K562 (cell line): ENCODE measurements around the gene H3-3A. TPM values are rescaled to one million over a fixed set of nuclear protein-coding genes. Genes with fewer than 3 reads are reported as not detected.

Source experiments
- BACH1 ChIP-seq: fragments of 200-800 bp; sonication (Bioruptor generic); IDR thresholded peaks from 2 replicates; pipeline ENCODE4 v1.6.1; 2016; ENCODE audit warnings: missing genetic modification characterization, missing compliant biosample characterization
- EP300 ChIP-seq: IDR thresholded peaks from 2 replicates; pipeline ENCODE4 v1.6.1; 2012; ENCODE audit warnings: low read length, improper control_type of control experiment
- IFI16 ChIP-seq: fragments of 250-450 bp; sonication (Bioruptor Pico); IDR thresholded peaks from 2 replicates; pipeline ENCODE4 v2.1.2; 2022; ENCODE audit warnings: mild to moderate bottlenecking, inconsistent platforms
- KDM1A ChIP-seq, 2 experiments: fragments of 450-650 bp; IDR thresholded peaks; 2 replicates each; pipeline ENCODE4 v1.6.1; 2016; ENCODE audit warnings: mild to moderate bottlenecking in 2 of 2
- KLF16 ChIP-seq: IDR thresholded peaks from 2 replicates; pipeline ENCODE4 v1.6.1; 2016; ENCODE audit warnings: antibody characterized with exemption
- KLF6 ChIP-seq: fragments of 250-450 bp; sonication (Bioruptor Pico); IDR thresholded peaks from 2 replicates; pipeline ENCODE4 v1.4.0; 2020; ENCODE audit warnings: mild to moderate bottlenecking, moderate library complexity, borderline replicate concordance
- LEF1 ChIP-seq: fragments of 450-650 bp; IDR thresholded peaks from 2 replicates; pipeline ENCODE4 v1.6.1; 2016; ENCODE audit warnings: mild to moderate bottlenecking
- PRMT5 ChIP-seq: sonication (generic); formaldehyde crosslinking; IDR thresholded peaks from 2 replicates; pipeline ENCODE4 v1.5.0; 2020; ENCODE audit warnings: missing genetic modification reagents
- RBBP5 ChIP-seq: fragments of 200-600 bp; sonication (generic); IDR thresholded peaks from 2 replicates; pipeline ENCODE4 v1.6.1; 2012; ENCODE audit warnings: borderline replicate concordance, mild to moderate bottlenecking, low read length, control low read depth, inconsistent platforms; ENCODE audit not compliant: insufficient read depth, poor library complexity, severe bottlenecking
- TCFL5 ChIP-seq: fragments of 250-450 bp; sonication (Bioruptor Pico); conservative IDR thresholded peaks from 2 replicates; pipeline ENCODE4 v1.6.1; 2021; ENCODE audit warnings: mild to moderate bottlenecking, moderate library complexity, matching md5 sums
- TEAD2 ChIP-seq: fragments of 450-650 bp; IDR thresholded peaks from 2 replicates; pipeline ENCODE4 v1.6.1; 2016; ENCODE audit warnings: missing genetic modification characterization, control low read depth, missing compliant biosample characterization
- TOE1 ChIP-seq, 2 experiments: fragments of 450-650 bp in 1 of 2; sonication (generic) in 1 of 2; formaldehyde crosslinking in 1 of 2; IDR thresholded peaks; 2 replicates each; pipeline versions ENCODE4 v1.7.1 to v1.8.0; 2016 to 2022; ENCODE audit warnings: borderline replicate concordance in 2 of 2, mild to moderate bottlenecking in 2 of 2, antibody characterized with exemption in 1 of 2, inconsistent platforms in 1 of 2, low read depth in 1 of 2, missing genetic modification reagents in 1 of 2, moderate library complexity in 1 of 2
- ZBTB17 ChIP-seq: fragments of 450-650 bp; formaldehyde crosslinking; IDR thresholded peaks from 2 replicates; pipeline ENCODE4 v1.4.0; 2020; ENCODE audit warnings: mild to moderate bottlenecking
- ZNF354B ChIP-seq: fragments of 250-450 bp; sonication (Bioruptor Pico); IDR thresholded peaks from 2 replicates; pipeline ENCODE4 v1.4.0; 2020
- ZNF445 ChIP-seq: fragments of 250-450 bp; sonication (Bioruptor Pico); IDR thresholded peaks from 2 replicates; pipeline ENCODE4 v1.4.0; 2020; ENCODE audit warnings: low read depth, mild to moderate bottlenecking, moderate library complexity
- ZNF764 ChIP-seq: fragments of 250-450 bp; sonication (Bioruptor Pico); IDR thresholded peaks from 2 replicates; pipeline ENCODE4 v1.4.0; 2020; ENCODE audit warnings: low read depth, mild to moderate bottlenecking, moderate library complexity
- polyA plus RNA-seq, 8 experiments: library from polyadenylated mRNA; depleted of rRNA in 4 of 8; stranded (reverse) in 5 of 8; unstranded in 3 of 8; fragments of >200 nt; fragmentation: Nextera tagmentation in 2 of 8; fragmentation: Illumina TruSeq in 1 of 8; extraction: Ambion mirVana in 2 of 8; extraction: Trizol in 1 of 8; gene quantifications; 2 replicates each; pipeline versions ENCODE4 v1.2.1 to v1.2.3, GENCODE V29; 2011 to 2014; ENCODE audit warnings: inconsistent platforms in 1 of 8, missing spikeins in 1 of 8
- total RNA-seq, 7 experiments: library from RNA; depleted of rRNA in 6 of 7; stranded (reverse); fragments of >200 nt in 6 of 7; fragmentation: Illumina TruSeq in 2 of 7; extraction: Trizol in 2 of 7; gene quantifications; 2 replicates each; pipeline versions ENCODE4 v1.2.1 to v1.2.3, GENCODE V29; 2011 to 2021; ENCODE audit warnings: low replicate concordance in 1 of 7
- TF ChIP-seq, protein P1 (sequence below): fragments of 250-450 bp; sonication (Bioruptor Pico); IDR thresholded peaks from 2 replicates; pipeline ENCODE4 v1.4.0; 2020; ENCODE audit warnings: mild to moderate bottlenecking
- TF ChIP-seq, protein P2 (sequence below): fragments of 450-650 bp; IDR thresholded peaks from 2 replicates; pipeline ENCODE4 v1.7.1; 2018; ENCODE audit warnings: mild to moderate bottlenecking, low read depth; ENCODE audit not compliant: partially characterized antibody
- TF ChIP-seq, protein P3 (sequence below): fragments of 200-800 bp; sonication (Bioruptor generic); IDR thresholded peaks from 2 replicates; pipeline ENCODE4 v1.6.1; 2017; ENCODE audit warnings: missing genetic modification characterization, missing compliant biosample characterization
- TF ChIP-seq, protein P4 (sequence below): sonication (generic); formaldehyde crosslinking; IDR thresholded peaks from 2 replicates; pipeline ENCODE4 v1.8.0; 2022; ENCODE audit warnings: missing genetic modification reagents, mild to moderate bottlenecking, borderline replicate concordance

The H3-3A gene
- total and polyA plus RNA-seq, 9 of the 15 experiments (the other 6 are each of a cell fraction or from before 2014, with no cell fraction given): 426 to 1,083 (median 591) TPM

DNA sequence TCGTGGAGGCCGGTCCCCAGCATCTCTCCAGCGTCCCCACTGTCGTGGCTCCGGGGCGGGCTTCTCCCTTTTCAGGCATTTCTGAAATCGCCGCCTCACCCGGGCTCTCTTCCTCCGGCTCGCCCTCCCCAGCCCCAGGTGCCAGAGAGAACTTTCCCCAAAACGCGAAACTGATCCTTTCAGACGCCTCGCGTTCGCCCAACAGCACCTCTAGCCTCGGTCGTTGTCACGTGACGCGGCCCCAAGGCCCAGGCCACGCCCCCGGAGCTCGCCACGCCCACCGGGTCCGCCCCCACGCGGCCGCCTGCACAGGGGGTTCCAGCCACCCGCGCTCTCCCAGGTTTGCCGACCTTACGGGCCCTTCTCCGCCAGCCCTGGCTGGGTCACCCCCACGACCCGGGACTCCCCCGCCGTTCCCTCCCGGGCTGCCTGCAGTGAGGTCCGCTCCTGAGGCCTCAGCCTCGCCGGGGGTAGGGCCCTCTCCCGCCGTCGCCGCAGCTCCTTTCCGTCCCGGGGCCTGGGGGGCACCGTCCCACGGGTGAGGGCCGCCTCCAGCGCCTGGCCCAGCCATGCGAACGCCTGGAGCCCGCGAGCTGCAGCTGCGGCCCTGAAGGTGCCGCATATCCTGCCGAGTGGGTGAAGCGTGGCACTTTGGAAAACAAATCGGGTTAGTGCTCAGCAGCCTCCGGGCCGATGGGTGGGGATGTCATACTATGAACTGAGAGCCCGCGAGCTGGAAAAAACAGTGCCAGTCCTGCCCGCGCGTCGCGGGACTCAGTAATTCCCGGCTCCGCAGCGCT is 21.0 kb downstream of the H3-3A start (continued):
- TF ChIP-seq IFI16 (no peak), TCFL5 (CRISPR knock-in tag) (no peak), BACH1 (tag) (no peak), KLF6 (CRISPR knock-in tag) (no peak), ZNF445 (no peak), LEF1 (0 out of 2 replicates have a peak, but pooled peaks have one; percentile 17), TOE1 (IDR thresholded peaks at IDR 0.05; ENCODE audit: borderline replicate concordance) (peak; percentile 100), TOE1 (CRISPR knock-in tag; IDR thresholded peaks at IDR 0.05; ENCODE audit: borderline replicate concordance, low read depth) (no peak), EP300 (no peak), ZBTB17 (CRISPR knock-in tag) (0 out of 2 replicates have a peak, but pooled peaks have one; percentile 35), ZNF764 (no peak), KDM1A (IDR thresholded peaks at IDR 0.05) (peak in 1 of 2 experiments; percentile 39; a peak in 1 of 4 replicates), RBBP5 (peak; percentile 57), ZNF354B (CRISPR knock-in tag) (no peak), PRMT5 (CRISPR knock-in tag) (no peak), KLF16 (0 out of 2 replicates have a peak, but pooled peaks have one; percentile 14), TEAD2 (tag) (no peak)
- TF ChIP-seq, protein P1, sequence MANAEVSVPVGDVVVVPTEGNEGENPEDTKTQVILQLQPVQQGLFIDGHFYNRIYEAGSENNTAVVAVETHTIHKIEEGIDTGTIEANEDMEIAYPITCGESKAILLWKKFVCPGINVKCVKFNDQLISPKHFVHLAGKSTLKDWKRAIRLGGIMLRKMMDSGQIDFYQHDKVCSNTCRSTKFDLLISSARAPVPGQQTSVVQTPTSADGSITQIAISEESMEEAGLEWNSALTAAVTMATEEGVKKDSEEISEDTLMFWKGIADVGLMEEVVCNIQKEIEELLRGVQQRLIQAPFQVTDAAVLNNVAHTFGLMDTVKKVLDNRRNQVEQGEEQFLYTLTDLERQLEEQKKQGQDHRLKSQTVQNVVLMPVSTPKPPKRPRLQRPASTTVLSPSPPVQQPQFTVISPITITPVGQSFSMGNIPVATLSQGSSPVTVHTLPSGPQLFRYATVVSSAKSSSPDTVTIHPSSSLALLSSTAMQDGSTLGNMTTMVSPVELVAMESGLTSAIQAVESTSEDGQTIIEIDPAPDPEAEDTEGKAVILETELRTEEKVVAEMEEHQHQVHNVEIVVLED: no peak
- TF ChIP-seq, protein P2, sequence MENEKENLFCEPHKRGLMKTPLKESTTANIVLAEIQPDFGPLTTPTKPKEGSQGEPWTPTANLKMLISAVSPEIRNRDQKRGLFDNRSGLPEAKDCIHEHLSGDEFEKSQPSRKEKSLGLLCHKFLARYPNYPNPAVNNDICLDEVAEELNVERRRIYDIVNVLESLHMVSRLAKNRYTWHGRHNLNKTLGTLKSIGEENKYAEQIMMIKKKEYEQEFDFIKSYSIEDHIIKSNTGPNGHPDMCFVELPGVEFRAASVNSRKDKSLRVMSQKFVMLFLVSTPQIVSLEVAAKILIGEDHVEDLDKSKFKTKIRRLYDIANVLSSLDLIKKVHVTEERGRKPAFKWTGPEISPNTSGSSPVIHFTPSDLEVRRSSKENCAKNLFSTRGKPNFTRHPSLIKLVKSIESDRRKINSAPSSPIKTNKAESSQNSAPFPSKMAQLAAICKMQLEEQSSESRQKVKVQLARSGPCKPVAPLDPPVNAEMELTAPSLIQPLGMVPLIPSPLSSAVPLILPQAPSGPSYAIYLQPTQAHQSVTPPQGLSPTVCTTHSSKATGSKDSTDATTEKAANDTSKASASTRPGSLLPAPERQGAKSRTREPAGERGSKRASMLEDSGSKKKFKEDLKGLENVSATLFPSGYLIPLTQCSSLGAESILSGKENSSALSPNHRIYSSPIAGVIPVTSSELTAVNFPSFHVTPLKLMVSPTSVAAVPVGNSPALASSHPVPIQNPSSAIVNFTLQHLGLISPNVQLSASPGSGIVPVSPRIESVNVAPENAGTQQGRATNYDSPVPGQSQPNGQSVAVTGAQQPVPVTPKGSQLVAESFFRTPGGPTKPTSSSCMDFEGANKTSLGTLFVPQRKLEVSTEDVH: no peak
- TF ChIP-seq, protein P3, sequence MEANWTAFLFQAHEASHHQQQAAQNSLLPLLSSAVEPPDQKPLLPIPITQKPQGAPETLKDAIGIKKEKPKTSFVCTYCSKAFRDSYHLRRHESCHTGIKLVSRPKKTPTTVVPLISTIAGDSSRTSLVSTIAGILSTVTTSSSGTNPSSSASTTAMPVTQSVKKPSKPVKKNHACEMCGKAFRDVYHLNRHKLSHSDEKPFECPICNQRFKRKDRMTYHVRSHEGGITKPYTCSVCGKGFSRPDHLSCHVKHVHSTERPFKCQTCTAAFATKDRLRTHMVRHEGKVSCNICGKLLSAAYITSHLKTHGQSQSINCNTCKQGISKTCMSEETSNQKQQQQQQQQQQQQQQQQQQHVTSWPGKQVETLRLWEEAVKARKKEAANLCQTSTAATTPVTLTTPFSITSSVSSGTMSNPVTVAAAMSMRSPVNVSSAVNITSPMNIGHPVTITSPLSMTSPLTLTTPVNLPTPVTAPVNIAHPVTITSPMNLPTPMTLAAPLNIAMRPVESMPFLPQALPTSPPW (CRISPR knock-in tag): peak; percentile 77
- TF ChIP-seq, protein P4, sequence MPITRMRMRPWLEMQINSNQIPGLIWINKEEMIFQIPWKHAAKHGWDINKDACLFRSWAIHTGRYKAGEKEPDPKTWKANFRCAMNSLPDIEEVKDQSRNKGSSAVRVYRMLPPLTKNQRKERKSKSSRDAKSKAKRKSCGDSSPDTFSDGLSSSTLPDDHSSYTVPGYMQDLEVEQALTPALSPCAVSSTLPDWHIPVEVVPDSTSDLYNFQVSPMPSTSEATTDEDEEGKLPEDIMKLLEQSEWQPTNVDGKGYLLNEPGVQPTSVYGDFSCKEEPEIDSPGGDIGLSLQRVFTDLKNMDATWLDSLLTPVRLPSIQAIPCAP: no peak
